H1 (cell line): ENCODE results near the gene AK5.

Experiments
- GTF2F1 ChIP-seq: IDR thresholded peaks from 2 replicates; pipeline ENCODE4 v1.6.1; 2012; ENCODE audit warnings: low read depth, low read length, improper control_type of control experiment, borderline replicate concordance
- KDM1A ChIP-seq: fragments of 200-600, 300-600 bp; sonication (generic); IDR thresholded peaks from 2 replicates; pipeline ENCODE4 v1.7.1; 2016; ENCODE audit warnings: mild to moderate bottlenecking, low read length, borderline replicate concordance
- RAD21 ChIP-seq, 2 experiments: IDR thresholded peaks in 1 of 2; conservative IDR thresholded peaks in 1 of 2; 2 replicates each; pipeline ENCODE4 v1.6.1; 2011; ENCODE audit warnings: low read depth in 2 of 2, low read length in 2 of 2, improper control_type of control experiment in 1 of 2, inconsistent platforms in 1 of 2, mild to moderate bottlenecking in 1 of 2, moderate library complexity in 1 of 2
- SIN3A ChIP-seq, 2 experiments: IDR thresholded peaks in 1 of 2; conservative IDR thresholded peaks in 1 of 2; 2 replicates each; pipeline ENCODE4 v1.6.1; 2011 to 2012; ENCODE audit warnings: low read length in 2 of 2, improper control_type of control experiment in 1 of 2, low read depth in 1 of 2, mild to moderate bottlenecking in 1 of 2

GRCh38 chr1:77232829-77233228 is 49.0 kb upstream of the AK5 start:
- TF ChIP-seq KDM1A = no peak
- no peak for TF ChIP-seq RAD21 (IDR thresholded peaks at IDR 0.05 in 1 of 2, conservative IDR thresholded peaks at IDR 0.05 in 1 of 2; ENCODE audit: low read depth in 2 of 2, low read length in 2 of 2)
- no peak for TF ChIP-seq SIN3A (conservative IDR thresholded peaks at IDR 0.05 in 1 of 2, IDR thresholded peaks at IDR 0.05 in 1 of 2; ENCODE audit: low read depth in 1 of 2, low read length in 2 of 2)
- no peak for TF ChIP-seq GTF2F1
